ENCODE results near the gene TSTD2.

- TF ChIP-seq GABPA (IDR thresholded peaks at IDR 0.05; ENCODE audit: low read depth) = no peak
- no peak for TF ChIP-seq CTCF (IDR thresholded peaks at IDR 0.05)
- no peak for TF ChIP-seq CHD2 (IDR thresholded peaks at IDR 0.05; ENCODE audit: low read length, partially characterized antibody)
- no peak for TF ChIP-seq EP300 (IDR thresholded peaks at IDR 0.05; ENCODE audit: borderline replicate concordance in 1 of 2, low read depth in 1 of 2, low read length in 1 of 2)
- no peak for TF ChIP-seq RCOR1 (IDR thresholded peaks at IDR 0.05; ENCODE audit: low read length)
- no peak for TF ChIP-seq EZH2phosphoT487 (IDR thresholded peaks at IDR 0.05; ENCODE audit: borderline replicate concordance, low read depth)
- no peak for TF ChIP-seq RAD21 (IDR thresholded peaks at IDR 0.05; ENCODE audit: low read length)
- no peak for TF ChIP-seq POLR2AphosphoS5 (IDR thresholded peaks at IDR 0.05; ENCODE audit: low read depth, low read length)
- no peak for TF ChIP-seq SIN3A (IDR thresholded peaks at IDR 0.05; ENCODE audit: borderline replicate concordance, low read depth, low read length)
- TF ChIP-seq TAF1 (IDR thresholded peaks at IDR 0.05; ENCODE audit: borderline replicate concordance, low read depth, low read length) = no peak
- TF ChIP-seq MXI1 (IDR thresholded peaks at IDR 0.05; ENCODE audit: low read depth, low read length) = no peak
- TF ChIP-seq JUND (IDR thresholded peaks at IDR 0.05) = no peak
- TF ChIP-seq USF2 (IDR thresholded peaks at IDR 0.05; ENCODE audit: borderline replicate concordance, low read depth, low read length) = no peak
- TF ChIP-seq YY1 (IDR thresholded peaks at IDR 0.05; ENCODE audit: low read depth) = no peak
These were observed 30.7 kb downstream of the TSTD2 start for GRCh38 chr9:97602430-97602829.

Measured in SK-N-SH (cell line).